ENCODE results near the gene RPP38. TPM values are rescaled to one million over a fixed set of nuclear protein-coding genes. Genes with fewer than 3 reads are reported as not detected.

The RPP38 gene
- total and polyA plus RNA-seq, 2 of the 8 experiments (the other 6 are each of a cell fraction or from before 2014, with no cell fraction given), result 20.8 to 23.3 TPM

GRCh38 chr10:15049533-15049932, 47.6 kb upstream of the RPP38 start:
- Histone ChIP-seq H3K79me1 (ENCODE audit: low read depth, low read length) (no peaks in the 10 kb centered on the region), H3K14ac (ENCODE audit: insufficient read length) (no peak overlapping the region), H2BK20ac (ENCODE audit: low read length) (no peak overlapping the region), H3K27me3 (replicated peaks in 1 of 4; ENCODE audit: control insufficient read depth in 3 of 4, extremely low read depth in 1 of 4, insufficient read depth in 3 of 4, low read length in 3 of 4) (no peaks in the 10 kb centered on the region), H3K18ac (ENCODE audit: extremely low read depth, low read length) (no peak overlapping the region), H3K4ac (replicated peaks; ENCODE audit: insufficient read length, low read depth, low read length) (no peak overlapping the region), H3K56ac (replicated peaks; ENCODE audit: insufficient read length, low read depth, low read length) (no peak overlapping the region), H2BK12ac (ENCODE audit: low read depth, low read length) (no peak overlapping the region), H4K91ac (replicated peaks; ENCODE audit: insufficient read length, low read length) (no peak overlapping the region), H3K4me1 (replicated peaks in 1 of 4; ENCODE audit: control insufficient read depth in 3 of 4, insufficient read depth in 4 of 4, low read length in 3 of 4) (peaks cover 0 to 3% (median 0%) of the 10 kb centered on the region in 4 experiments; a peak in 1 of 7 replicates), H3K4me2 (ENCODE audit: insufficient read depth in 1 of 2, low read depth in 2 of 2, low read length in 2 of 2) (no peak overlapping the region), H4K5ac (ENCODE audit: insufficient read length, low read depth, low read length) (no peak overlapping the region), H3K23ac (ENCODE audit: insufficient read length) (no peak overlapping the region), H2BK5ac (ENCODE audit: low read depth, low read length) (no peak overlapping the region), H3K79me2 (ENCODE audit: control insufficient read depth in 1 of 2, insufficient read depth in 2 of 2, low read length in 2 of 2) (no peaks in the 10 kb centered on the region), H2AK5ac (ENCODE audit: low read depth, low read length) (no peak overlapping the region), H3K9me3 (ENCODE audit: insufficient read depth in 2 of 2, low read depth in 1 of 2, low read length in 1 of 2) (no peaks in the 10 kb centered on the region), H2BK120ac (replicated peaks; ENCODE audit: low read depth, low read length) (no peak overlapping the region), H3K4me3 (ENCODE audit: extremely low read depth in 1 of 4, insufficient read depth in 2 of 4, low read depth in 3 of 4, low read length in 4 of 4) (no peak overlapping the region), H3K36me3 (ENCODE audit: control insufficient read depth in 2 of 4, insufficient read depth in 4 of 4, low read length in 3 of 4) (no peaks in the 10 kb centered on the region), H3K9ac (replicated peaks in 1 of 4; ENCODE audit: extremely low read depth in 1 of 4, low read depth in 3 of 4, low read length in 3 of 4) (no peak overlapping the region), H4K20me1 (replicated peaks in 1 of 2; ENCODE audit: control insufficient read depth in 1 of 2, insufficient read depth in 2 of 2, low read length in 2 of 2) (no peaks in the 10 kb centered on the region), H3K27ac (ENCODE audit: low read depth, low read length) (no peak overlapping the region), H2BK15ac (ENCODE audit: low read length) (no peak overlapping the region), H3K23me2 (ENCODE audit: low read depth, low read length) (no peaks in the 10 kb centered on the region), H4K8ac (ENCODE audit: extremely low read depth, insufficient read depth, low read length) (no peak overlapping the region), H2AFZ (ENCODE audit: low read length) (no peak overlapping the region)
- DNase-seq (ENCODE audit: low read depth in 1 of 2, low spot score in 2 of 2), result no peak
- FAIRE-seq, result no peak
- no peak for TF ChIP-seq SIRT6 (IDR thresholded peaks at IDR 0.05; ENCODE audit: low read length)
- TF ChIP-seq KDM5A (IDR thresholded peaks at IDR 0.05; ENCODE audit: low read length), result no peak
- TF ChIP-seq TAF7 (optimal IDR thresholded peaks at IDR 0.05; ENCODE audit: borderline replicate concordance, low read depth, low read length), result no peak
- no peak for TF ChIP-seq CHD1 (IDR thresholded peaks at IDR 0.05; ENCODE audit: low read depth, low read length)
- no peak for TF ChIP-seq RNF2 (IDR thresholded peaks at IDR 0.05; ENCODE audit: borderline replicate concordance, low read depth, low read length, missing control alignments, poor library complexity, severe bottlenecking)
- no peak for TF ChIP-seq CREB1 (IDR thresholded peaks at IDR 0.05)
- CTCF ChIA-PET (ENCODE audit: partially characterized antibody), result interaction anchor here (0.8 to 1.2 kb wide), 2 partner anchors 57 to 318 kb away, joined by 3 read pairs; no protein-coding TSS in a partner anchor
- POLR2A ChIA-PET (ENCODE audit: partially characterized antibody), result interaction anchor here (0.6 kb wide), 1 partner anchor 93 kb away, joined by 3 read pairs; no protein-coding TSS in a partner anchor
